Gastrocnemius medialis (tissue), 4 donors: Measurements from ENCODE around the gene CSGALNACT2. TPM values are rescaled to one million over a fixed set of nuclear protein-coding genes. Genes with fewer than 3 reads are reported as not detected.

Experiments
- ATAC-seq, 2 donors: fragments of 150-250 bp; one replicate each; pipeline ENCODE4 v1.9.1; 2016
- DNase-seq, 2 donors: peaks; one replicate each; pipeline ENCODE4 v3.0.0-alpha.2; 2019
- H3K27ac ChIP-seq, 4 donors: fragments of 200-600 bp; sonication (generic); 1 replicate in 1 of 4; 2 replicates in 3 of 4; pipeline ENCODE4 v1.5.1; 2016 to 2018; ENCODE audit warnings: mild to moderate bottlenecking in 2 of 4, moderate library complexity in 1 of 4
- H3K27me3 ChIP-seq, 3 donors: fragments of 200-600 bp; sonication (generic) in 2 of 3; 1 replicate in 1 of 3; 2 replicates in 2 of 3; pipeline versions ENCODE4 v1.5.1 to v1.6.0; 2016 to 2019; ENCODE audit warnings: mild to moderate bottlenecking in 1 of 3, moderate library complexity in 1 of 3
- H3K36me3 ChIP-seq, 2 donors: fragments of 200-600 bp; sonication (generic) in 1 of 2; one replicate each; pipeline ENCODE4 v1.5.1; 2017 to 2018
- H3K4me1 ChIP-seq, 2 donors: fragments of 200-600 bp; sonication (generic) in 1 of 2; one replicate each; pipeline ENCODE4 v1.5.1; 2016 to 2017; ENCODE audit warnings: mild to moderate bottlenecking in 2 of 2
- H3K4me3 ChIP-seq, 4 donors: fragments of 200-600 bp; sonication (generic) in 3 of 4; 1 replicate in 1 of 4; 2 replicates in 3 of 4; pipeline ENCODE4 v1.5.1; 2016 to 2019; ENCODE audit warnings: mild to moderate bottlenecking in 2 of 4
- H3K9me3 ChIP-seq, 3 donors: fragments of 200-600 bp; sonication (generic) in 2 of 3; 1 replicate in 1 of 3; 2 replicates in 2 of 3; pipeline ENCODE4 v1.5.1; 2016 to 2019
- POLR2A ChIP-seq, 2 donors: fragments of 450-650 bp; IDR thresholded peaks; one replicate each; pipeline ENCODE4 v1.6.1; 2017; ENCODE audit warnings: antibody characterized with exemption in 2 of 2, mild to moderate bottlenecking in 2 of 2, moderate library complexity in 2 of 2
- in situ Hi-C, 4 donors: fragments of 200-750 bp; cut with MboI; loops; one replicate each; pipeline versions ENCODE4 v1.15.0 to v1.8.0; 2017; ENCODE audit warnings: low sequenced_read_pairs in 4 of 4
- intact Hi-C: fragments of 100-400 bp; cut with DNase I; formaldehyde crosslinking; loops from one replicate; pipeline ENCODE4 v1.15.1; 2023; ENCODE audit warnings: low total_unique reads
- total RNA-seq, 4 donors: library from RNA; depleted of rRNA; stranded (reverse); fragments of >200 nt; gene quantifications; one replicate each; pipeline versions ENCODE4 v1.1.0 to v1.2.3, GENCODE V29; 2016
- TF ChIP-seq, protein P1 (sequence below), 5 experiments: fragments of 450-650 bp in 3 of 5; fragments of 200-600 bp in 2 of 5; sonication (generic) in 2 of 5; IDR thresholded peaks in 4 of 5; conservative IDR thresholded peaks in 1 of 5; 1 replicate in 4 of 5; 2 replicates in 1 of 5; pipeline ENCODE4 v1.5.1; 2016 to 2019; ENCODE audit warnings: antibody characterized with exemption in 5 of 5, mild to moderate bottlenecking in 3 of 5, moderate library complexity in 3 of 5

The CSGALNACT2 gene
- total RNA-seq, 4 donors from 2014 or later: 12.3 to 17.3 (median 14.1) TPM

GRCh38 chr10:43233601-43234430, 95.6 kb downstream of the CSGALNACT2 start:
- H3K36me3 ChIP-seq: no peaks in the 10 kb centered on the region
- H3K4me3 ChIP-seq: no peak overlapping the region
- no peaks in the 10 kb centered on the region for H3K4me1 ChIP-seq
- no peak for DNase-seq
- TF ChIP-seq POLR2A (IDR thresholded peaks at IDR 0.05): no peak
- TF ChIP-seq, protein P1, sequence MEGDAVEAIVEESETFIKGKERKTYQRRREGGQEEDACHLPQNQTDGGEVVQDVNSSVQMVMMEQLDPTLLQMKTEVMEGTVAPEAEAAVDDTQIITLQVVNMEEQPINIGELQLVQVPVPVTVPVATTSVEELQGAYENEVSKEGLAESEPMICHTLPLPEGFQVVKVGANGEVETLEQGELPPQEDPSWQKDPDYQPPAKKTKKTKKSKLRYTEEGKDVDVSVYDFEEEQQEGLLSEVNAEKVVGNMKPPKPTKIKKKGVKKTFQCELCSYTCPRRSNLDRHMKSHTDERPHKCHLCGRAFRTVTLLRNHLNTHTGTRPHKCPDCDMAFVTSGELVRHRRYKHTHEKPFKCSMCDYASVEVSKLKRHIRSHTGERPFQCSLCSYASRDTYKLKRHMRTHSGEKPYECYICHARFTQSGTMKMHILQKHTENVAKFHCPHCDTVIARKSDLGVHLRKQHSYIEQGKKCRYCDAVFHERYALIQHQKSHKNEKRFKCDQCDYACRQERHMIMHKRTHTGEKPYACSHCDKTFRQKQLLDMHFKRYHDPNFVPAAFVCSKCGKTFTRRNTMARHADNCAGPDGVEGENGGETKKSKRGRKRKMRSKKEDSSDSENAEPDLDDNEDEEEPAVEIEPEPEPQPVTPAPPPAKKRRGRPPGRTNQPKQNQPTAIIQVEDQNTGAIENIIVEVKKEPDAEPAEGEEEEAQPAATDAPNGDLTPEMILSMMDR (IDR thresholded peaks at IDR 0.05 in 4 of 5, conservative IDR thresholded peaks at IDR 0.05 in 1 of 5): no peak
- no peak for ATAC-seq
- intact Hi-C loops: no loop called here
- no peaks in the 10 kb centered on the region for H3K9me3 ChIP-seq
- H3K27ac ChIP-seq: no peak overlapping the region
- peaks cover 12 to 21% (median 21%) of the 10 kb centered on the region in 3 donors for H3K27me3 ChIP-seq
- in situ Hi-C loops: no loop called here

- Histone ChIP-seq H3K27ac (no peak overlapping the region), H3K36me3 (no peaks in the 10 kb centered on the region), H3K27me3 (peaks cover 8 to 17% (median 14%) of the 10 kb centered on the region in 3 donors), H3K9me3 (no peaks in the 10 kb centered on the region), H3K4me1 (no peaks in the 10 kb centered on the region), H3K4me3 (no peak overlapping the region)
- ATAC-seq: no peak
- TF ChIP-seq POLR2A (IDR thresholded peaks at IDR 0.05): no peak
- TF ChIP-seq, protein P1 (IDR thresholded peaks at IDR 0.05 in 4 of 5, conservative IDR thresholded peaks at IDR 0.05 in 1 of 5): no peak
- DNase-seq: peak in 1 of 2 donors; percentile 4
- in situ Hi-C loops (no loop called here), intact Hi-C loops (no loop called here)
Measured at GRCh38 chr10:43234471-43235041, 96.3 kb downstream of the CSGALNACT2 start.

Other genes with a start within 250 kb of the CSGALNACT2 start
- gene RET, start 61.4 kb upstream of the CSGALNACT2 start, total RNA-seq: 1 to 10 TPM in 1 of 4 donors, under 1 TPM in 3; 0.51 to 1.2 (median 0.62) TPM
- under 1 TPM; 0.31 to 0.80 (median 0.73) TPM for gene RASGEF1A, start 128.6 kb downstream of the CSGALNACT2 start, total RNA-seq
- gene FXYD4, start 233.2 kb downstream of the CSGALNACT2 start, total RNA-seq: not detected